HG03175 (cell line): Measurements from ENCODE around the gene CCL7.

Experiments
- ATAC-seq: cut with Tn5 transposase; IDR thresholded peaks from one replicate; pipeline ENCODE4 v1.9.1; 2021; ENCODE audit warnings: mild to moderate bottlenecking, moderate library complexity; ENCODE audit not compliant: unreplicated experiment

The CCL7 gene

GRCh38 chr17:34246446-34246845 is 23.6 kb upstream of the CCL7 start:
- ATAC-seq = no peak

GRCh38 chr17:34246881-34247280 is 23.1 kb upstream of the CCL7 start:
- no peak for ATAC-seq

- ATAC-seq = no peak
Observed at GRCh38 chr17:34248511-34249024, 21.5 kb upstream of the CCL7 start.

GRCh38 chr17:34249061-34249460 is 21.0 kb upstream of the CCL7 start:
- ATAC-seq = no peak

GRCh38 chr17:34249478-34249877 is 20.5 kb upstream of the CCL7 start:
- ATAC-seq = no peak

GRCh38 chr17:34251186-34251585 is 18.8 kb upstream of the CCL7 start:
- no peak for ATAC-seq

GRCh38 chr17:34252095-34252443 is 18.0 kb upstream of the CCL7 start:
- no peak for ATAC-seq

GRCh38 chr17:34252444-34253138 is 17.4 kb upstream of the CCL7 start:
- ATAC-seq = no peak

GRCh38 chr17:34253139-34253525 is 16.9 kb upstream of the CCL7 start:
- ATAC-seq = no peak

GRCh38 chr17:34254146-34254545 is 15.9 kb upstream of the CCL7 start:
- ATAC-seq = no peak

- ATAC-seq = no peak
Observed at GRCh38 chr17:34254651-34255380, 15.2 kb upstream of the CCL7 start, which contains the start of gene CCL2. CCL2 (plus strand) TSS chr17:34255285; CDS start chr17:34255350, 65 bp downstream.

- no peak for ATAC-seq
Observed at GRCh38 chr17:34255381-34255732, 14.7 kb upstream of the CCL7 start.

GRCh38 chr17:34255841-34256240 is 14.2 kb upstream of the CCL7 start:
- ATAC-seq = no peak

GRCh38 chr17:34257299-34257985 is 12.6 kb upstream of the CCL7 start:
- no peak for ATAC-seq

GRCh38 chr17:34257986-34258326 is 12.1 kb upstream of the CCL7 start:
- ATAC-seq = no peak

GRCh38 chr17:34259146-34259545 is 10.9 kb upstream of the CCL7 start:
- no peak for ATAC-seq

GRCh38 chr17:34260861-34261260 is 9.2 kb upstream of the CCL7 start:
- ATAC-seq = no peak

- ATAC-seq = no peak
Observed at GRCh38 chr17:34261568-34262337, 8.3 kb upstream of the CCL7 start.

GRCh38 chr17:34265711-34266110 is 4.3 kb upstream of the CCL7 start:
- no peak for ATAC-seq

GRCh38 chr17:34275881-34276280 is 5.9 kb downstream of the CCL7 start:
- ATAC-seq = no peak

GRCh38 chr17:34276826-34277225 is 6.8 kb downstream of the CCL7 start:
- no peak for ATAC-seq
